Adrenal gland (tissue), 12 donors: ENCODE results near the gene KIF26B. TPM values are rescaled to one million over a fixed set of nuclear protein-coding genes. Genes with fewer than 3 reads are reported as not detected.

Experiments used
- DNase-seq, 7 donors: peaks; one replicate each; pipeline ENCODE4 v3.0.0-alpha.2; 2019 to 2020
- H3K27ac ChIP-seq, 5 donors: fragments of 200-600 bp; sonication (generic) in 4 of 5; 1 replicate in 3 of 5; 2 replicates in 2 of 5; pipeline versions ENCODE4 v1.5.1 to v1.8.0; 2016 to 2020; ENCODE audit warnings: mild to moderate bottlenecking in 1 of 5
- H3K27me3 ChIP-seq: fragments of 200-600 bp; 2 replicates; pipeline ENCODE4 v1.8.0; 2021
- H3K36me3 ChIP-seq, 2 donors: fragments of 200-600 bp; replicated peaks in 1 of 2; 1 replicate in 1 of 2; 2 replicates in 1 of 2; pipeline versions ENCODE4 v1.5.1 to v1.8.0; 2018 to 2022
- H3K4me1 ChIP-seq, 2 donors: fragments of 200-600 bp; replicated peaks in 1 of 2; 1 replicate in 1 of 2; 2 replicates in 1 of 2; pipeline versions ENCODE4 v1.5.1 to v1.8.0; 2018 to 2021
- H3K4me3 ChIP-seq, 4 donors: fragments of 200-600 bp; sonication (generic) in 3 of 4; one replicate each; pipeline ENCODE4 v1.5.1; 2016 to 2018
- H3K9me3 ChIP-seq, 3 donors: fragments of 200-600 bp; sonication (generic) in 1 of 3; replicated peaks in 1 of 3; 1 replicate in 2 of 3; 2 replicates in 1 of 3; pipeline versions ENCODE4 v1.5.1 to v1.8.0; 2016 to 2021
- POLR2A ChIP-seq, 2 donors: fragments of 450-650 bp; IDR thresholded peaks; one replicate each; pipeline ENCODE4 v1.6.1; 2017; ENCODE audit warnings: antibody characterized with exemption in 2 of 2, mild to moderate bottlenecking in 2 of 2, moderate library complexity in 1 of 2
- WGBS, 4 donors: extraction: QIAGEN DNeasy Blood & Tissue Kit in 2 of 4; methylation state at CpG; one replicate each; pipeline versions ENCODE4 v1.1.5 to v1.1.7; 2013 to 2017; 5-methylcytosine and 5-hydroxymethylcytosine counted together
- intact Hi-C, 2 donors: fragments of 100-400 bp; cut with DNase I; formaldehyde crosslinking; loops; one replicate each; pipeline versions ENCODE4 v1.14.1 to v1.15.0; 2022 to 2023
- polyA plus RNA-seq, 3 donors: library from polyadenylated mRNA; stranded (reverse); fragments of 200-250 nt in 2 of 3; fragments of 350-450 nt in 1 of 3; fragmentation: Illumina TruSeq in 1 of 3; extraction: RNeasy Lipid Tissue Mini Kit (QIAGEN cat#74804) in 1 of 3; gene quantifications; one replicate each; pipeline ENCODE4 v1.2.3, GENCODE V29; 2013 to 2014
- total RNA-seq, 9 donors: library from RNA; depleted of rRNA in 4 of 9; stranded (reverse); fragments of >200 nt in 4 of 9; fragments of 120-200 nt in 1 of 9; fragmentation: NEBNext Ultra II Directional in 1 of 9; extraction: Animal tissue kit (Norgen Biotek cat#: 25700) in 1 of 9; gene quantifications; one replicate each; pipeline versions ENCODE4 v1.1.0 to v1.2.4, GENCODE V29; 2013 to 2023
- TF ChIP-seq, protein P1 (sequence below), 6 experiments: fragments of 450-650 bp in 4 of 6; fragments of 200-600 bp in 2 of 6; sonication (generic) in 1 of 6; IDR thresholded peaks; 1 replicate in 5 of 6; 2 replicates in 1 of 6; pipeline versions ENCODE4 v1.5.1 to v1.8.0; 2016 to 2021; ENCODE audit warnings: antibody characterized with exemption in 6 of 6, mild to moderate bottlenecking in 2 of 6, moderate library complexity in 1 of 6
- donor health status: healthy with polysubstance abuse.
- donor health status: Bipolar disorder and iron deficiency.
- donor health status: DM: yes; HTN: yes; CAD: no.
- donor health status: DM: no; HTN: no; CAD: no.
- donor health status: DM: no; HTN: no; CAD: no.
- donor health status: DM: yes; HTN: yes; CAD: no.

KIF26B gene
- total and polyA plus RNA-seq, 12 donors = 0.20 to 4.6 (median 2.6) TPM

DNA sequence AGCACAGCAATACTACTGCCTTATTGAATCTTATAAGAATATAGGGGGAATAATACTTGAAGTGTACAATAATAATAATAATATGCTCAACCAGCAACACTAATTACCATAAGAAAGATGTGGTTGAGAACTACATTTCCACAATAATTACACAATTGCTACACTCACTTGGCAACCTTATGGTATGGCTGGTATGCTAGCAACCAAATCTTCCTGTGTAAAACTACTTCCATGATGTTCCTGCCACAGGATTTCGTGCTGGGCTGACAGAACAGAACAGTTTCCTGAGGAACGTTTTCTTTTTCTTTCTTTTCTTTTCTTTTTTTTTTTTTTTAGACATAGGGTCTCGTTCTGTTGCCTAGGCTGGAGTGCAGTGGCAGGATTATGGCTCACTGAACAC, 50.6 kb downstream of the KIF26B start:
- H3K36me3 ChIP-seq = no peaks in the 10 kb centered on the region
- no peaks in the 10 kb centered on the region for H3K4me1 ChIP-seq
- intact Hi-C loops = no loop called here
- no peaks in the 10 kb centered on the region for H3K27me3 ChIP-seq
- H3K9me3 ChIP-seq = peaks cover 0 to 14% (median 0%) of the 10 kb centered on the region in 3 donors
- 74 to 76% (median 75%) methylated on average over 3 of the region's 3 CpGs for WGBS, 4 donors
- TF ChIP-seq, protein P1, sequence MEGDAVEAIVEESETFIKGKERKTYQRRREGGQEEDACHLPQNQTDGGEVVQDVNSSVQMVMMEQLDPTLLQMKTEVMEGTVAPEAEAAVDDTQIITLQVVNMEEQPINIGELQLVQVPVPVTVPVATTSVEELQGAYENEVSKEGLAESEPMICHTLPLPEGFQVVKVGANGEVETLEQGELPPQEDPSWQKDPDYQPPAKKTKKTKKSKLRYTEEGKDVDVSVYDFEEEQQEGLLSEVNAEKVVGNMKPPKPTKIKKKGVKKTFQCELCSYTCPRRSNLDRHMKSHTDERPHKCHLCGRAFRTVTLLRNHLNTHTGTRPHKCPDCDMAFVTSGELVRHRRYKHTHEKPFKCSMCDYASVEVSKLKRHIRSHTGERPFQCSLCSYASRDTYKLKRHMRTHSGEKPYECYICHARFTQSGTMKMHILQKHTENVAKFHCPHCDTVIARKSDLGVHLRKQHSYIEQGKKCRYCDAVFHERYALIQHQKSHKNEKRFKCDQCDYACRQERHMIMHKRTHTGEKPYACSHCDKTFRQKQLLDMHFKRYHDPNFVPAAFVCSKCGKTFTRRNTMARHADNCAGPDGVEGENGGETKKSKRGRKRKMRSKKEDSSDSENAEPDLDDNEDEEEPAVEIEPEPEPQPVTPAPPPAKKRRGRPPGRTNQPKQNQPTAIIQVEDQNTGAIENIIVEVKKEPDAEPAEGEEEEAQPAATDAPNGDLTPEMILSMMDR (IDR thresholded peaks at IDR 0.05) = no peak
- no peak for TF ChIP-seq POLR2A (IDR thresholded peaks at IDR 0.05)
- no peak overlapping the region for H3K4me3 ChIP-seq
- no peak overlapping the region for H3K27ac ChIP-seq
- DNase-seq = no peak

DNA sequence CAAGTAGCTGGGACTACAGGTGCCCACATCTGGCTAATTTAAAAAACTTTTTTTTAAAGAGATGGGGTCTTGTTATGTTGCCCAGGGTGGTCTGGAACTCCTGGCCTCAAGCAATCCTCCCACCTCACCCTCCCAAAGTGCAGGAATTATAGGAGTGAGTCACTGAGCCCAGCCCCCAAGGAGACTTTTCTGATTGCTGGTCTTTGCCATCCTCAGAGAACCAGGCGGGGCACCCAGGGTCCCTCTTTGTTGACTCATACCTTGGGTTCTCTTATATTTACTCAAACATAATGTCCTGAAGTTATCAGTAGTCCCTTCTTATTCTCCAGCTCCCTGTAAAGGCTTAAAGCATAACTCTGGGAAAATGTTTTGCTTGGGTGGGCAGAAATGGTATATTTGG, 51.1 kb downstream of the KIF26B start:
- no peaks in the 10 kb centered on the region for H3K36me3 ChIP-seq
- TF ChIP-seq, protein P1 (IDR thresholded peaks at IDR 0.05) = no peak
- TF ChIP-seq POLR2A (IDR thresholded peaks at IDR 0.05) = no peak
- no peaks in the 10 kb centered on the region for H3K4me1 ChIP-seq
- H3K27me3 ChIP-seq = no peaks in the 10 kb centered on the region
- no peak for DNase-seq
- no peak overlapping the region for H3K27ac ChIP-seq
- no peak overlapping the region for H3K4me3 ChIP-seq
- 79 to 97% (median 91%) methylated on average over 1 of the region's 1 CpG for WGBS, 4 donors
- H3K9me3 ChIP-seq = peaks cover 0 to 14% (median 0%) of the 10 kb centered on the region in 3 donors
- intact Hi-C loops = no loop called here

DNA sequence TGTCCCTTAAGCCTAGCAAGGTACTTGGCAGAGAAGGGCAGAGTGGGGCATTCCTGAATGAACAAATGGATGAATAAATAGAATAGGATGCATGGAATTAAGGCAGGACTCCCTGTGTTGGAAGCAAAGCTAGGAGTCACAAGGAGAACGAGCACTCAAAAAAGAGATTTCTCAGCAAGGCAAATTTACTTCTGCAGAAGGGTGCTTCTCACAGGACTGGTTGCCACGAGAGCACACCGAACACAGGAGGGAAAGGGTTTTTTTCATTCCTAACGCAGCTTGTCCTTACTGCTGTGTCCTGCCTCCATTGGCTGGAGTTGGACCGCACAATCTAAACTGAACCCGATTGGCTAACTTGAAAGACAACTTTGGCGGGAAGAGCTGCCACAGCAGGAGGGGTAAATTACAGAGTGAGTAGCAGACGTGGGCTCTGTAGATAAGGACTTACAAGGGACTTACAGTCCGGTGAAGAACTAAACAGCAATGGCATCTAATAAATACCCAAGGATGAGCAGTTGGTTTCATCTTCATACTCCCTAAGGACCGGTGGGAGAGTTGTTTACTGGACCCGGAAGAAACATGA, 52.4 kb downstream of the KIF26B start:
- intact Hi-C loops = no loop called here
- 93 to 95% (median 94%) methylated on average over 11 of the region's 11 CpGs for WGBS, 4 donors
- Histone ChIP-seq H3K27ac (no peak overlapping the region), H3K4me3 (no peak overlapping the region), H3K36me3 (no peaks in the 10 kb centered on the region), H3K9me3 (peaks cover 0 to 14% (median 0%) of the 10 kb centered on the region in 3 donors), H3K4me1 (no peaks in the 10 kb centered on the region), H3K27me3 (no peaks in the 10 kb centered on the region)
- TF ChIP-seq POLR2A (IDR thresholded peaks at IDR 0.05) = no peak
- TF ChIP-seq, protein P1 (IDR thresholded peaks at IDR 0.05) = no peak
- DNase-seq = no peak

DNA sequence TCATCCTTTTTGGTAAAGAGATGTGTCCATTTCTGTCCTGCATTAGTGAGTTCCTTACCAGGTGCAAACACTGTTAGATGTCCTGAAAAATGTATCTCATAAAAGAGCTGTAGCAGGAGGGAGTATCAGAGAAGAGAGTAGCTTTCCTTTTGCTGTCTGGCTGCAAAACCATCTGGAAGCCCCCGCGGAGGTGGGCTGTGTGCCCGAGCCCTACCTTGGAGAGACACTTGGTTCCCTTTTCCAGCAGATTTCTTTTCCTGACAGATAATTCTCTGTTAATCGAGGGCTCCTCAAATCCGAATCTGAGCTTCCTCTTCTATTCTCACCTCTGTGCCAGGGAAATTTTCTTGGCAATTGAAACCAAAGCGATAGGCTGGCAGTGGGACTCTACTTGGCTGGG, 53.0 kb downstream of the KIF26B start:
- Histone ChIP-seq H3K9me3 (peaks cover 0 to 14% (median 0%) of the 10 kb centered on the region in 3 donors), H3K27me3 (no peaks in the 10 kb centered on the region), H3K4me1 (no peaks in the 10 kb centered on the region), H3K27ac (no peak overlapping the region), H3K4me3 (no peak overlapping the region), H3K36me3 (no peaks in the 10 kb centered on the region)
- 88 to 99% (median 90%) methylated on average over 6 of the region's 6 CpGs for whole genome bisulfite sequencing, 4 donors
- no peak for TF ChIP-seq POLR2A (IDR thresholded peaks at IDR 0.05)
- TF ChIP-seq, protein P1 (IDR thresholded peaks at IDR 0.05) = no peak
- intact Hi-C loops = no loop called here
- no peak for DNase-seq
